Choroid plexus epithelial cell (primary cell): ENCODE data around the gene SH3BP5L.

ENCODE experiments used
- DNase-seq: peaks from one replicate; pipeline ENCODE4 v3.0.0-alpha.2; 2010; ENCODE audit warnings: low read depth
- H3K4me3 ChIP-seq: 2 replicates; pipeline ENCODE4 v1.5.1; 2011; ENCODE audit warnings: low read depth, mild to moderate bottlenecking, control low read depth, low read length, moderate library complexity
- TF ChIP-seq, protein P1 (sequence below): conservative IDR thresholded peaks from 2 replicates; pipeline ENCODE4 v1.5.1; 2011; ENCODE audit warnings: low read depth, mild to moderate bottlenecking, control low read depth, inconsistent platforms, low read length, moderate library complexity

Gene SH3BP5L

GRCh38 chr1:248862695-248862997, 36.9 kb upstream of the SH3BP5L start:
- TF ChIP-seq, protein P1, sequence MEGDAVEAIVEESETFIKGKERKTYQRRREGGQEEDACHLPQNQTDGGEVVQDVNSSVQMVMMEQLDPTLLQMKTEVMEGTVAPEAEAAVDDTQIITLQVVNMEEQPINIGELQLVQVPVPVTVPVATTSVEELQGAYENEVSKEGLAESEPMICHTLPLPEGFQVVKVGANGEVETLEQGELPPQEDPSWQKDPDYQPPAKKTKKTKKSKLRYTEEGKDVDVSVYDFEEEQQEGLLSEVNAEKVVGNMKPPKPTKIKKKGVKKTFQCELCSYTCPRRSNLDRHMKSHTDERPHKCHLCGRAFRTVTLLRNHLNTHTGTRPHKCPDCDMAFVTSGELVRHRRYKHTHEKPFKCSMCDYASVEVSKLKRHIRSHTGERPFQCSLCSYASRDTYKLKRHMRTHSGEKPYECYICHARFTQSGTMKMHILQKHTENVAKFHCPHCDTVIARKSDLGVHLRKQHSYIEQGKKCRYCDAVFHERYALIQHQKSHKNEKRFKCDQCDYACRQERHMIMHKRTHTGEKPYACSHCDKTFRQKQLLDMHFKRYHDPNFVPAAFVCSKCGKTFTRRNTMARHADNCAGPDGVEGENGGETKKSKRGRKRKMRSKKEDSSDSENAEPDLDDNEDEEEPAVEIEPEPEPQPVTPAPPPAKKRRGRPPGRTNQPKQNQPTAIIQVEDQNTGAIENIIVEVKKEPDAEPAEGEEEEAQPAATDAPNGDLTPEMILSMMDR: no peak
- DNase-seq: no peak
- H3K4me3 ChIP-seq: peak overlapping the region; percentile 69

GRCh38 chr1:248861616-248862015, 35.9 kb upstream of the SH3BP5L start:
- no peak for DNase-seq
- H3K4me3 ChIP-seq: no peak overlapping the region
- TF ChIP-seq, protein P1: no peak

DNA sequence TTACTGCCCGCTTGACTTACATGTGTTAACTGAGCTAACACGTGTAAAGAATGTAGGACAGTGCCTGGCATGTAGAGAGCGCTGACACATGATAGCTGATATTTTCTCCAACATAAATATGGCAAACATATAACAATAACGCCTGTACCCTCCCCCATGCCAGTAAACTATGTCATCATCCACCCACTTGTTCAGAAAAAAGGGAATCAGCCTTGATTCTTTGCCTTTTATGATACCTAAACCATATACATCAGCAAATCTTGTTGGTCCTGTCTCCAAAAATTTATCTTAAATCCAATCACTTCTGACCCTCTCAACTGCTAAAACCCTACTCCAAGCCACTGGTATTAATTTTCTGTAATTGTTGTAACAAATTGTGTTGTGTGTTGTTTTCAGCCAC, 34.3 kb upstream of the SH3BP5L start:
- TF ChIP-seq, protein P1: no peak
- no peak for DNase-seq
- no peak overlapping the region for H3K4me3 ChIP-seq

DNA sequence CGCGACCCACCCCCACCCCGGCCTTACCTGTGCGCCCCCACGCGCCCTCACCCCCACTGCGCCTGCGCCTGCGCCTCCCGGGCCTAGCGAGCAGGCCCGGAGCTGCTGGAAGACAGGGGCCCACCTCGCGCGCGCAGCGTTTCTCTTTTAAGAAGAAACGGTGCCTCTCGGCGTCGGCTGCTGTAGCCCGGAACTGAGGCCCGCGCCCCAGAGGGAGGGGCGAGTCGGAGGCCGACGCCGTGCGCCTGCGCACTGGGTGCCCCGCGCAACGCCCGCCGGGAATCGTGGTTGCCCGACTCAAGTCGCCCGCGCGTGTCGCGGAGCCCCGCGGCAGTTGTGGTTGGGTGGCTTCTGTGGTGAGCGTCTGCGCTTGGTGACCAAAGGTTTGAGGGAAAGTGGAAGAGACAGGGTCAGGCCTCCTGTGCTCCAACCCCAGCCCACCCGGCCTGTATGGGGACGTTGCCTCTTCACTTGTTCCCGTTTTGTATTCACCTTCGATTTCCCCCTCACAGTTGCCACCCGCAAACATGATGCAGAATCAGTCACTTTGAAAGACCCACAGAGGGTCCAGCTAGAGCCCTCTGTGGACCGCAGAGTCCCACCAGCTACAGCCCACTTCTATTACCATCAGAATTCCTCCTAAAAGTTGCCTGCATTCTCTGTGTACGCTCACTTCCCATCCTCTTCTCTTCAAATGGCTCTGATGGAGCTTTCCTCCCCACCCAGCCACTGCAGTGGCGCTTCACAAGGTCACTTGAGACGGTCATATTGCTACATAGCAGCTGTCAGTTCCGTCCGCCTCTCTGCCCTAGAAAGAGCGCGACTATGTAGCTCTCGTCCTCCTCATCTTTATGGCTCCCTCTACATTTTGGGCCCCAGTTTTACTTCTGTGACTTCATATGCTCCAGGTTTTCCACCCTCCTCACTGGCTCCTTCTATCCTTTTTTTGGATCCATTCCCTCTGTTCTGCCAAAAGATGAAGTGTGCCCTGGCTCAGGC, 33.5 kb upstream of the SH3BP5L start, which contains the start of gene ZNF692:
Gene ZNF692, minus strand, starts transcription at position 195 of the 999 bp plus-strand sequence. CDS start 776 bp downstream, outside the sequence.
- DNase-seq: peak; percentile 98
- TF ChIP-seq, protein P1: no peak
- H3K4me3 ChIP-seq: peak within 1 kb of the TSS; percentile 83

DNA sequence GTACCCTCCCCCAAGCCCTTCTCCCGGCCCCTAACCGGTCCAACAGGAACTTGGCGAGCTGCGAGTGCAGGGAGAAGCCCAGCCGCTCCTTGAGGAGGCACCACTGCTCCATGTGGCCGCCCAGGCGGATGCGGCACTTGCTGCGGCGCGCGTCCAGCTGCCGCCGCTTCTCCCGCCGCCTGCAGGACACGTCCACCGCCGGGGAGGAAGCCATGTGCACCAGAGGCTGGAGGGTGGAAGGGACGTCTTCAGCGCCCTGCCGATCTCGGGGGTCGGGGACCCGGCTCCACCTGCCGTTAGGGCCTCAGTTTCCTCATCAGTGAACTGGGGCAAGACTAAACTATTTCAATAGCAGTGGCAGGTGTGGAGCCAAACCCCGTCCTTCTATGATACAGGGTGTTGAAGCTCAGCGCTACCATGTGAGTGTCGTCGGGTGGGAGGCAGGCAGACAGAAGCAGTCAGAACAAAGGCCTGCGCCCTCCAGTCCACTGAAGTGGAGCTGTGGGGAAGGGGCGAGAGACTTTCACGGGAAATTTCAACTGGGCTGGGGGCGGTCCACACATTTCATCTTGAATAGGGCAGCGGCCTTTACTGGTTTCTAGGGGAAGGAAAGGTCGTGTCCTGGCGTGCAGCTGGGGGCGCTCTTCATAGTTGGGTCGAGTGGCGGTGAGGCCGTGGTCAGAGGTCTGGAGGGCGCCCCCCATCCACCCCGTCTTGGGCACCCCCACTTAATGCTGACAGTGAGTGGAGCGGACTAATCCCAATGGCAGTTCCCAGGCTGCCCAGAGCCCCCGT, 32.6 kb upstream of the SH3BP5L start:
- TF ChIP-seq, protein P1: peak; percentile 35
- peak overlapping the region; percentile 83 for H3K4me3 ChIP-seq
- peak; percentile 63 for DNase-seq

DNA sequence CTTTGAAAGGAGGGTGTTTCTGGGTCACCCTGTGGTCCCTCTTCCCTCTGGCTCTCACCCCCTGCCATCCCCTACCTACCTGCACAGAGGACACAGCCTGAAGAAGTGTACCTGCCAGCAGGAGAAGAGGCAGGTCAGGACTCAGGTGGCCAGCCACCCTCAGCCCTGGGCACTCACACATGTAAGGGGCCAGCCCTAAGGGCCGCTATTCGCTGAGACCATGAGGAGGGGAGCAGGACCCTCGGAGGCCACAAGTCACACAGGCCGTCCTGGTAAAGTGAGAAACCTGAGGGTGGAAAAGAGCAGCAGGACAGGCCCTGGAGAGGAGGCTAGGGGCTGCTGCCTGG, 32.0 kb upstream of the SH3BP5L start:
- peak overlapping the region; percentile 83 for H3K4me3 ChIP-seq
- DNase-seq: no peak
- TF ChIP-seq, protein P1: no peak
